MM.1S (cell line): Measurements from ENCODE around the gene CPAMD8.

Source experiments
- DNase-seq: peaks from one replicate; pipeline ENCODE4 v3.0.0-alpha.2; 2015
- H2AFZ ChIP-seq: fragments of 300-600 bp; sonication (generic); 2 replicates; pipeline ENCODE4 v1.6.0; 2016; ENCODE audit warnings: antibody characterized with exemption, low read length
- H3F3A ChIP-seq: fragments of 300-600 bp; sonication (generic); 2 replicates; pipeline ENCODE4 v1.6.1; 2016; ENCODE audit warnings: mild to moderate bottlenecking, antibody characterized with exemption, low read length, moderate library complexity, mixed read lengths; ENCODE audit not compliant: insufficient read depth
- H3K27ac ChIP-seq: fragments of 300-600 bp; sonication (generic); 2 replicates; pipeline ENCODE4 v1.5.1; 2016; ENCODE audit warnings: mild to moderate bottlenecking, low read length
- H3K27me3 ChIP-seq: fragments of 300-600 bp; sonication (generic); replicated peaks from 2 replicates; pipeline ENCODE4 v1.6.0; 2016; ENCODE audit warnings: low read length; ENCODE audit not compliant: insufficient read depth
- H3K36me3 ChIP-seq: fragments of 300-600 bp; sonication (generic); replicated peaks from 2 replicates; pipeline ENCODE4 v1.6.1; 2016; ENCODE audit warnings: mild to moderate bottlenecking, low read length, mixed read lengths; ENCODE audit not compliant: insufficient read depth
- H3K4me1 ChIP-seq: fragments of 300-600 bp; sonication (generic); 2 replicates; pipeline ENCODE4 v1.6.1; 2016; ENCODE audit warnings: low read length, mixed read lengths
- H3K4me2 ChIP-seq: fragments of 300-600 bp; sonication (generic); 2 replicates; pipeline ENCODE4 v1.6.0; 2016; ENCODE audit warnings: low read depth, low read length
- H3K4me3 ChIP-seq: fragments of 300-600 bp; sonication (generic); 2 replicates; pipeline ENCODE4 v1.5.1; 2016; ENCODE audit warnings: low read length, mixed read lengths
- H3K79me2 ChIP-seq: fragments of 300-600 bp; sonication (generic); 2 replicates; pipeline ENCODE4 v1.6.1; 2016; ENCODE audit warnings: mixed run types, low read length, mixed read lengths
- H3K9ac ChIP-seq: fragments of 300-600 bp; sonication (generic); 2 replicates; pipeline ENCODE4 v1.6.1; 2016; ENCODE audit warnings: low read length, mixed read lengths
- H3K9me2 ChIP-seq: fragments of 300-600 bp; sonication (generic); replicated peaks from 2 replicates; pipeline ENCODE4 v1.6.1; 2016; ENCODE audit warnings: mild to moderate bottlenecking, low read length, mixed read lengths; ENCODE audit not compliant: insufficient read depth
- H3K9me3 ChIP-seq: fragments of 300-600 bp; sonication (generic); replicated peaks from 2 replicates; pipeline ENCODE4 v1.6.1; 2016; ENCODE audit warnings: mild to moderate bottlenecking, low read length, mixed read lengths; ENCODE audit not compliant: insufficient read depth
- H4K20me1 ChIP-seq: fragments of 300-600 bp; sonication (generic); 2 replicates; pipeline ENCODE4 v1.6.1; 2016; ENCODE audit warnings: mild to moderate bottlenecking, low read length, moderate library complexity, mixed read lengths; ENCODE audit not compliant: insufficient read depth
- CTCF ChIP-seq: fragments of 300-600 bp; sonication (generic); IDR thresholded peaks from 2 replicates; pipeline ENCODE4 v1.5.1; 2016; ENCODE audit warnings: antibody characterized with exemption, low read length, mixed read lengths
- EZH2 ChIP-seq: fragments of 300-600 bp; sonication (generic); optimal IDR thresholded peaks from 2 replicates; pipeline ENCODE3; 2017; ENCODE audit warnings: low read depth, mild to moderate bottlenecking, antibody characterized with exemption, low read length, mixed read lengths
- EZH2phosphoT487 ChIP-seq: fragments of 300-600 bp; sonication (generic); IDR thresholded peaks from 2 replicates; pipeline ENCODE4 v1.6.1; 2018; ENCODE audit warnings: antibody characterized with exemption, low read length

CPAMD8 gene

GRCh38 chr19:17049711-17050280 is 23.2 kb upstream of the CPAMD8 start:
- H3K27me3 ChIP-seq = no peaks in the 10 kb centered on the region
- no peak for DNase-seq

GRCh38 chr19:17048885-17049453 is 22.4 kb upstream of the CPAMD8 start:
- no peaks in the 10 kb centered on the region for H3K9me2 ChIP-seq
- H3K79me2 ChIP-seq = no peaks in the 10 kb centered on the region
- no peaks in the 10 kb centered on the region for H3K9me3 ChIP-seq
- no peaks in the 10 kb centered on the region for H3K36me3 ChIP-seq
- H4K20me1 ChIP-seq = no peaks in the 10 kb centered on the region
- no peaks in the 10 kb centered on the region for H3F3A ChIP-seq
- TF ChIP-seq EZH2 (no peak), EZH2phosphoT487 (no peak), CTCF (no peak)
- H3K27ac ChIP-seq = no peak overlapping the region
- no peak overlapping the region for H3K9ac ChIP-seq
- no peaks in the 10 kb centered on the region; the same call in 1 of the 2 replicates for H3K27me3 ChIP-seq
- no peak overlapping the region for H3K4me3 ChIP-seq
- DNase-seq = no peak
- H2AFZ ChIP-seq = no peak overlapping the region
- no peak overlapping the region for H3K4me2 ChIP-seq
- no peaks in the 10 kb centered on the region for H3K4me1 ChIP-seq

More at GRCh38 chr19:17049711-17050280, 23.2 kb upstream of the CPAMD8 start:
- Histone ChIP-seq H4K20me1 (no peaks in the 10 kb centered on the region), H3K36me3 (no peaks in the 10 kb centered on the region), H3K9me3 (no peaks in the 10 kb centered on the region), H3K4me3 (no peak overlapping the region), H3K9ac (no peak overlapping the region), H3K79me2 (no peaks in the 10 kb centered on the region), H3F3A (no peaks in the 10 kb centered on the region), H3K4me1 (no peaks in the 10 kb centered on the region), H2AFZ (no peak overlapping the region), H3K27ac (no peak overlapping the region), H3K4me2 (no peak overlapping the region), H3K9me2 (no peaks in the 10 kb centered on the region)
- no peak for TF ChIP-seq EZH2
- TF ChIP-seq EZH2phosphoT487 = no peak
- no peak for TF ChIP-seq CTCF

- no peaks in the 10 kb centered on the region for H3F3A ChIP-seq
- H3K36me3 ChIP-seq = no peaks in the 10 kb centered on the region
- H3K4me3 ChIP-seq = no peak overlapping the region
- H3K4me1 ChIP-seq = no peaks in the 10 kb centered on the region
- H3K9me3 ChIP-seq = no peaks in the 10 kb centered on the region
- TF ChIP-seq CTCF (no peak), EZH2 (no peak), EZH2phosphoT487 (no peak)
- peaks cover 13% of the 10 kb centered on the region; the same call in 1 of the 2 replicates for H3K27me3 ChIP-seq
- DNase-seq = no peak
- no peaks in the 10 kb centered on the region for H3K79me2 ChIP-seq
- no peaks in the 10 kb centered on the region for H4K20me1 ChIP-seq
- no peak overlapping the region for H3K9ac ChIP-seq
- H3K4me2 ChIP-seq = no peak overlapping the region
- no peaks in the 10 kb centered on the region for H3K9me2 ChIP-seq
- no peak overlapping the region for H2AFZ ChIP-seq
- no peak overlapping the region for H3K27ac ChIP-seq
Observed at GRCh38 chr19:17045907-17046502, 19.4 kb upstream of the CPAMD8 start.
